Kidney (tissue), 14 donors: Measurements from ENCODE around the gene ACRBP. TPM values are rescaled to one million over a fixed set of nuclear protein-coding genes. Genes with fewer than 3 reads are reported as not detected.

Experiments
- DNase-seq, 5 donors: peaks; one replicate each; pipeline ENCODE4 v3.0.0-alpha.2; 2013 to 2020
- FAIRE-seq: peaks from 2 replicates; lab custom pipeline; 2012; peaks lifted over from hg19 to GRCh38; lab: Jason Lieb, UNC
- H3K27ac ChIP-seq, 2 donors: one replicate each; pipeline ENCODE4 v1.7.0; 2013; ENCODE audit warnings: low read depth in 2 of 2, low read length in 2 of 2, inconsistent platforms in 1 of 2
- H3K27me3 ChIP-seq: one replicate; pipeline ENCODE4 v1.7.1; 2013; ENCODE audit warnings: low read length, inconsistent platforms; ENCODE audit not compliant: control insufficient read depth, insufficient read depth
- H3K36me3 ChIP-seq, 3 donors: one replicate each; pipeline versions ENCODE4 v1.7.0 to v1.7.1; 2013; ENCODE audit warnings: low read length in 3 of 3, control low read depth in 1 of 3, inconsistent platforms in 1 of 3; ENCODE audit not compliant: insufficient read depth in 3 of 3, control insufficient read depth in 2 of 3
- H3K4me1 ChIP-seq, 3 donors: one replicate each; pipeline versions ENCODE4 v1.7.0 to v1.7.1; 2013; ENCODE audit warnings: low read length in 3 of 3, inconsistent platforms in 1 of 3, low read depth in 1 of 3; ENCODE audit not compliant: control insufficient read depth in 2 of 3, insufficient read depth in 2 of 3
- H3K4me3 ChIP-seq, 3 donors: one replicate each; pipeline versions ENCODE4 v1.7.0 to v1.8.1; 2013; ENCODE audit warnings: low read length in 3 of 3, control low read depth in 1 of 3, inconsistent platforms in 1 of 3
- H3K9ac ChIP-seq, 3 donors: one replicate each; pipeline versions ENCODE4 v1.7.0 to v1.7.1; 2013; ENCODE audit warnings: low read length in 3 of 3, control low read depth in 1 of 3, inconsistent platforms in 1 of 3
- H3K9me3 ChIP-seq, 3 donors: one replicate each; pipeline versions ENCODE4 v1.7.0 to v1.7.1; 2013; ENCODE audit warnings: low read length in 3 of 3, control low read depth in 1 of 3, inconsistent platforms in 1 of 3; ENCODE audit not compliant: control insufficient read depth in 2 of 3, insufficient read depth in 1 of 3
- intact Hi-C: fragments of 100-400 bp; cut with DNase I; formaldehyde crosslinking; loops from one replicate; pipeline ENCODE4 v1.11.1; 2022
- polyA plus RNA-seq: library from polyadenylated mRNA; stranded (reverse); fragments of 350-450 nt; fragmentation: Illumina TruSeq; extraction: RNeasy Lipid Tissue Mini Kit (QIAGEN cat#74804); gene quantifications from one replicate; pipeline ENCODE4 v1.2.3, GENCODE V29; 2014; ENCODE audit warnings: low read depth, low replicate concordance; ENCODE audit not compliant: insufficient read depth
- total RNA-seq: library from RNA; stranded (reverse); fragmentation: NEBNext Ultra II Directional; extraction: Animal tissue kit (Norgen Biotek cat#: 25700); gene quantifications from one replicate; pipeline ENCODE4 v1.2.1, GENCODE V29; 2021
- TF ChIP-seq, protein P1 (sequence below): IDR thresholded peaks from 3 replicates; pipeline ENCODE4 v1.5.1; 2012; ENCODE audit warnings: mild to moderate bottlenecking, moderate library complexity, borderline replicate concordance; ENCODE audit not compliant: insufficient read depth; ENCODE audit errors: extremely low read depth
- donor health status: control.
- donor health status: control.
- donor health status: control.
- donor health status: control.
- donor health status: control.
- donor health status: DM: yes; HTN: yes; CAD: no.
- donor health status: Normal renal cell carcinoma (clear cell type).

Gene ACRBP
- total and polyA plus RNA-seq, 2 donors from 2014 or later = 2.1 to 3.4 TPM

DNA sequence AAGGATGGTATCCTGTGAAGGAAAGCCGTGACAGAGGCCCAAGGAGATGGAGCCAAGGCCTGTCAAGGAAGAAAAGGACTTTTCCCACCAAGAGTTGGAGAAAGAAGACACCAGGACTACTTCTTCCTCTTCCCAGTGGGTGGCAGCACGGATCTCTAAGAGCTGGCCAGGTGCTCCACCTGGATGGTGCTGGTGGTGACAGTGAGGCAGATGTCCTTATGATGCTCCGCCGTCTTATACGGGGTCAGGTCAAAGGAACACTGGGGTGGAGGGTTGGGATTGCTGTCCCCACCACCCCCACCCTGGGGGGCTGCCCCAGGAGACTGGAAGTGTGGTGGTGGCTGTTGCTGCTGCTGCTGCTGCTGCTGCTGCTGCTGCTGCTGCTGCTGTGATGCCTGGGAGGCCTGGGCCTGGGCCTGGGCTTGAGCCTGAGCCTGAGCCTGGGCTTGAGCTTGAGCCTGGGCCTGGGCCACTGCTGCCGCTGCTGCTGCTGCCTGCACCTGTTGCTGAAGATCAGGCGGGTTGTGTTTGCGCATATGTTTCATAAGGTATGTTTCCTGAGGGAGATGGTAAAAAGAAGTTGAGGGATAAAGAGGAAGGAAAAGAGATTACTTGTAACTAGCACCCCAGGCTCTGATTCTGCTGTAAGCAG, 20.5 kb upstream of the ACRBP start:
- no peak for FAIRE-seq
- H3K27me3 ChIP-seq = no peaks in the 10 kb centered on the region
- intact Hi-C loops = no loop called here
- H3K36me3 ChIP-seq = peaks cover 21 to 55% (median 27%) of the 10 kb centered on the region in 3 donors
- no peak for DNase-seq
- TF ChIP-seq, protein P1, sequence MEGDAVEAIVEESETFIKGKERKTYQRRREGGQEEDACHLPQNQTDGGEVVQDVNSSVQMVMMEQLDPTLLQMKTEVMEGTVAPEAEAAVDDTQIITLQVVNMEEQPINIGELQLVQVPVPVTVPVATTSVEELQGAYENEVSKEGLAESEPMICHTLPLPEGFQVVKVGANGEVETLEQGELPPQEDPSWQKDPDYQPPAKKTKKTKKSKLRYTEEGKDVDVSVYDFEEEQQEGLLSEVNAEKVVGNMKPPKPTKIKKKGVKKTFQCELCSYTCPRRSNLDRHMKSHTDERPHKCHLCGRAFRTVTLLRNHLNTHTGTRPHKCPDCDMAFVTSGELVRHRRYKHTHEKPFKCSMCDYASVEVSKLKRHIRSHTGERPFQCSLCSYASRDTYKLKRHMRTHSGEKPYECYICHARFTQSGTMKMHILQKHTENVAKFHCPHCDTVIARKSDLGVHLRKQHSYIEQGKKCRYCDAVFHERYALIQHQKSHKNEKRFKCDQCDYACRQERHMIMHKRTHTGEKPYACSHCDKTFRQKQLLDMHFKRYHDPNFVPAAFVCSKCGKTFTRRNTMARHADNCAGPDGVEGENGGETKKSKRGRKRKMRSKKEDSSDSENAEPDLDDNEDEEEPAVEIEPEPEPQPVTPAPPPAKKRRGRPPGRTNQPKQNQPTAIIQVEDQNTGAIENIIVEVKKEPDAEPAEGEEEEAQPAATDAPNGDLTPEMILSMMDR = peak; percentile 10
- H3K27ac ChIP-seq = no peak overlapping the region
- H3K4me3 ChIP-seq = no peak overlapping the region
- no peaks in the 10 kb centered on the region for H3K4me1 ChIP-seq
- no peak overlapping the region for H3K9ac ChIP-seq
- no peaks in the 10 kb centered on the region for H3K9me3 ChIP-seq

DNA sequence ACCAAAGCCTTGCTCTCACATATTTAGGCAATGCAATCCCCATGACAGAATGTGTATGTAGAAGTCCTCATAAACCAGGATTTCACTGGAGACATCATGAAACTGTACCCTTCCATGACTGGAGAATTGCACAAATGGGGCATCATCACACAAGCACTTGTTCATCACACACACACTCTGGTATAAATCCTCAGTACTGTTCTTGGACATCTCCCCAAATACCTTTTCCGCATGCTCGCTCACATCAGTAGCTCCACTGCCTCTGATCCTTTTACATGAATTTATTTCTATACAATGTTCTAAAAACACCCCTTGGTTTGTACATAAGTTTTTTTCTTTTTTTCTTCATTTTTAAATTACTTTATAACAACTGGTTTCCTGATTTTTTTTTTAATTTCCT, 19.0 kb upstream of the ACRBP start:
- TF ChIP-seq, protein P1 = no peak
- no peaks in the 10 kb centered on the region for H3K9me3 ChIP-seq
- peaks cover 4 to 7% (median 6%) of the 10 kb centered on the region in 3 donors for H3K4me1 ChIP-seq
- FAIRE-seq = no peak
- peaks cover 15 to 41% (median 18%) of the 10 kb centered on the region in 3 donors for H3K36me3 ChIP-seq
- H3K27me3 ChIP-seq = no peaks in the 10 kb centered on the region
- DNase-seq = no peak
- H3K27ac ChIP-seq = no peak overlapping the region
- intact Hi-C loops = no loop called here
- no peak overlapping the region for H3K9ac ChIP-seq
- no peak overlapping the region for H3K4me3 ChIP-seq

DNA sequence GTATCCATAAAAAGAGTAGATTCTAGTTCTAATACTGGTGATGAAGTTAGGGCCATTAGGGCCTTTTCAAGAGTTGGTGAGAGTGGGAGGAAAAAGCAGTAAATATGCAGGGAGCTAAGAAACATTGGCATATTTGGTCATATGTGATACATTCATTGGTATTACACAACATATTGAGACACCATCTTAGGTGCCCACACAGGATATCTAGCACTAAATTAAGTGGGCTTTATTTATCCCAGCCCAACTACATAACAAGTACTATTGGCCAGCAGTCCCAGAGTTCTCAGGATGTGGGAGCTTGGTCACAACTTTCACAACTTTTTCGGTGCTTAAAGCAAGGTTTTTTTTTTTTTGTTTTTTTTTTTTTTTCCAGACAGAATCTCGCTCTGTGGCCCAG, 17.7 kb upstream of the ACRBP start:
- Histone ChIP-seq H3K9me3 (no peaks in the 10 kb centered on the region), H3K4me1 (peaks cover 4 to 7% (median 6%) of the 10 kb centered on the region in 3 donors), H3K27me3 (no peaks in the 10 kb centered on the region), H3K36me3 (peaks cover 6 to 28% (median 8%) of the 10 kb centered on the region in 3 donors), H3K27ac (no peak overlapping the region), H3K9ac (no peak overlapping the region), H3K4me3 (no peak overlapping the region)
- intact Hi-C loops = no loop called here
- TF ChIP-seq, protein P1 = no peak
- no peak for FAIRE-seq
- DNase-seq = no peak
